HG02970 (cell line): Measurements from ENCODE around the gene CDC7.
"Not testable (repeated sequence)": the region's sequence is repeated elsewhere in the genome, so short reads cannot be mapped to it uniquely, and the experiment has no call there.

ENCODE experiments used
- ATAC-seq: cut with Tn5 transposase; IDR thresholded peaks from one replicate; pipeline ENCODE4 v1.9.1; 2021; ENCODE audit warnings: mild to moderate bottlenecking, moderate library complexity, moderate number of reproducible peaks; ENCODE audit not compliant: unreplicated experiment, low FRiP score

Gene CDC7

DNA sequence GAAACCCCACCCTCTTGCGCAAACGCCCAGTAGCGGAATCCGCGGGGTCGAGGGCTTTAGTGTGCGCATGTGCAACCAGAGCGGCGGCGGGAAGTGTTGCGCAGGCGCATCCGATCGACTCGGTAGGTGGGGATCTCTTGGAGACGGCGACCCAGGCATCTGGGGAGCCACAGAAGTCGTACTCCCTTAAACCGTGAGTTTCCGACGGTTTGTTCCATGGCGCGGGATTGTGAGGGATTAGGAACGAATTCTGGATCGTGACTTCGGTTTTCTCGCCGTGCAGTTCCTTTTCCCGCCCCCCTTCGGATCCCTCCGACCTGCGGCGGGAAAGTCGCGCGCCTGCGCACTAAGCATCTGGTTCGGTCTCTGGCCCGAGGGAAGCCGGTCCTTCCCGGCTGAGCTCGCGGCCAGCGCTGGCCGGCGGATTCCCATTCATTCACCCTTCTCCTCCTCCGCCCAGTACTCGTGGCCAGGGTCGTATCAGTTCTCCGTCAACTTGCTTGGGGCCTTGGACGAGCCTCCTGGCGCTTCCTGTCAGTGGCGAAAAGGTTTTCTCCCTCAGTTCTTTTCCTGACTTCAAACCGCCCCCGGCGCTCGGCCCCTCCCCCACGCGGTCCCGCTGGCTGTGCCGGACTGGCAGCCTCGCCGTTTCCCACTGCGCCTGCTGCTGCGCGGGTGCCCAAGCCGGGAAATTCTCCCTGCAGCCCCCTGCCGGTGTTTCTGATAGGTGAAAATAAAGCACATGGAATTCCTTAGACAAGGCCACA lies at the start of gene CDC7:
CDC7 (plus strand) TSS at position 96 of the 767 bp plus-strand sequence. CDS start 866 bp downstream, outside the sequence.
- peak; percentile 88 for ATAC-seq

DNA sequence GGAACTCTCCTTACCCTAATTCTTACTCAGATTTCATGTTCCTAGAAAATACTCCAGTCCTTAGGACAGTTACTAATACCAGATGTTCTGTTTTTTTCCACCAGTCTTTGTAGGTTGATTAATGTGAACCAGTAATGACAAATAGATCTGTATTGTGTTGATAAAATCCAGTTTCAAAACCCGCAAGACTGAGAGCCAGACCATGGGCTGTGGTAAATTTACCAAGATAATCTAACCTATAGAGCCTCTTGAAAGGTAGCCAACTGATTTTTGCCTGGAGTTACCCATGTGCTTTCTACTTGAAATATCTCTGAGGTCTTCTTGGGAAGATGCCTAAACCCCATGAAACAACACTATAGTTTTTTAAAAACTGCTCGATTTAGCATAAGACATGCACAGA lies 46.5 kb upstream of the CDC7 start:
- no peak for ATAC-seq

DNA sequence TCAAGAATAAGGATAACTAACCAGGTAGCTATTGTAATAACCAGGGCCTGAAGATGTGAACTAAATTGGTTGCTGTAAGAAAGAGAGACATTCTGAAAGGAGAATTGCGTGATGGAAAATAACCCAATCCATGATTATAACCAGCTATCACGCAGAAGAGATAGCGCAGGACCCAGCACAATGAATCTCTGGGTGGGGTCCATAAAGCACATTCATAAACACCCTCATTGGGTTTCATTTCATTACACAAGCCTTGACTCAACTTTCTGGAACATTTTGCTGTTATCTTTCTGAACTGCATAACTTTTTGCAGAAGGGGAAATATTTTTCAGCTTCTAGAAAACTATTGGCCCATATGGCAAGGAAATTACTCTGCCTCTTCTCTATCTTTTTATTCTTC lies 45.3 kb upstream of the CDC7 start:
- no peak for ATAC-seq

DNA sequence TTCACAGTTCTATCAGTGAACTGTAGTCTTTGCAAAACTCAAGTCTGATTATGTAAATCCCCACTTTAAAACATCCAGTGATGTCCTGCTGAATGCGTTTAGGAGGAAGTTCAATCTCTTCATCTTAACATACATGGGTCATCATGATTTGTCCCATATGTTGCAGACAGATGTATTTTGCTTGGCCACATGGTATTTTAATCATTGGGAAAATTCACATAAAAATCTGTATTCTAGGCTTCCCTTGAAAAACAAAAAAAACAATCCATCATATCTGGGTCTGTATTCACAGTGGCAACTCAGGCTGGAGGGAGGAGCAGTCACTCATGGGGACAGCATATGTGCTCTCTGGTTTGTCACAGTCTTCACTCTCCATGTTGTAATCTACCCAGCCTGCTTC lies 44.8 kb upstream of the CDC7 start:
- no peak for ATAC-seq

DNA sequence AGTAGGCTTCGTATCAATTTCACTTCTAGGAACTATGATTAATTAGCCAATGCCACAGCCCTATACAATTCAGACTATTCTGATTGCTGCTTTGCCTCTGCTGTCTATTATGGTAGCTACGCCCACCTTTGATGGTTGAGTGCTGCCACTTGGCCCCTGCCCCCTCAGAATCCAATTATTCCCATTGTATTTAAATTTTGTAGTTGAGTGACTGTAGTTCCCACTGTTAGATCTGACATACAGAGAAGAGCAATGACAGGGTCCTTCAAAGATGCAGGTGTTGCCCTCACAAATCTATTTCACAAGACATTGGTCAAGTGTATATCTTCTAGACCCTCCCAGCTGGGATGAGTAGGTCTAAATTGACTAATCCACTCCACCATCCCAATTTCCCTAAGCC lies 35.3 kb upstream of the CDC7 start:
- ATAC-seq: not testable (repeated sequence)

DNA sequence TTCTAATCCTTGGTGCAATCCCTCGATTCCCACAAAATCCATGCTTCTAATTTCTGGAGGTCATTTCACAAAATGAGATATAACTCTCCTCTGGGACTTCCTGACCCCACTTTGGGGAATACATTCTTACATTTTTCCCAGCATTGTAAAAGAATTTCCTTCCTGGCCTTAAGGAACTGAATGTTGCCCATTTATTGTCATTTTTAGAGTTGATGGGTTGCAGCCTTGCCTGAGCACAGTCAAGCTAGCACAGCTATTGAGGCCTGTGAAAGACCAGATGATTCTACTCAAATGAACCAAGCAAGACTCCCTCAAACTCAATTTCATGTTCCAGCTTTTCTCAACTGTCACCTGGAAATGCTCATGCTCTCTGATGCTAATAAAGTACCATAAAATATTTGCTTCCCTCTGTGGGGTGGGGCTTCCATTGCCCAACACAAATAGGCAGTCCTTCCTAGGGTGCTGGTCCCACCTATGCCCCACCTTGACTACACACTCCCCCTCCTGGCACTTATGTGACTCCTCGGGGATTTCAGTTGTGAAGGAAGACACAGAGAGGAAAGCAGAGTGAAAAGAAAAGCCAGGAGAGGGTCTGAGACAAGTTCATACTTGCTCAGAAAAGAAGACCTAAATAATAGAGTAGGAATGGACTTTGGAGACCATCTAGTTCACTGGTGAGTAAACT lies 24.0 kb upstream of the CDC7 start:
- ATAC-seq: no peak

DNA sequence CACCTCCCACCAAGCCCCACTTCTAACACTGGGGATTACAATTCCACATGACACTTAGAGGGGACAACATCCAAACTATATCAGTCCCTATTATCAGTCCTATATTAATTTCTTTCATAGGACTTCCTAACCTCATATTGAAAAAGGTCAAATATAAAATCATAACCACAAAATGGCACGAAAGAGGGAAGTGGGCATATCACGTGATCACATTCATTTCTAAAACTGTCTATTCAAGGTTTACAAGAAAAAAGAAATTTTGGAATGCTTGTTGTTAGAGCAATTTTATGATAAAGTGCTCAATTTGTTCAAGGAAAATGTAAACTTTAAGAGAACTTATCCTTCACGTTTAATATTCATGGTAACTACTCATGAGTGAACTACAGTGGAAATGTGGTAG lies 13.2 kb upstream of the CDC7 start:
- ATAC-seq: no peak

DNA sequence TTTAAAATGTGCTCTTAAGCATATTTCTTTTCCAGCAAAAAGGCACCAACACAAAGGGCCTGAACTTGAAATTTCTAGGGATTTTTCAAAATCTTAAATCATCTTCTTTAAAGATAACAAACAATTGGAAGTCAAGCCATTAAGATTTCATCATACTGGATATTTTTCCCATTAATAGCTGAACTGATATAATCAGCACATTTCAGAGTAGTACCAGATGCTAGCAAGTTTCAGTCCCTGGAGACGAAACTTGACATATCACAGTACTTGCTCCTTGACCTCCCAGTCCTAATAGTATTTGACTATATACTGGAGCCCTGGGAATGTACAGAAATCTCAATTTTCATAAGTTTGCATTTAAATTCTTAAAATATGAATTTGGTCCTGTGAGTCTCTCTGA lies 10.2 kb upstream of the CDC7 start:
- ATAC-seq: no peak

DNA sequence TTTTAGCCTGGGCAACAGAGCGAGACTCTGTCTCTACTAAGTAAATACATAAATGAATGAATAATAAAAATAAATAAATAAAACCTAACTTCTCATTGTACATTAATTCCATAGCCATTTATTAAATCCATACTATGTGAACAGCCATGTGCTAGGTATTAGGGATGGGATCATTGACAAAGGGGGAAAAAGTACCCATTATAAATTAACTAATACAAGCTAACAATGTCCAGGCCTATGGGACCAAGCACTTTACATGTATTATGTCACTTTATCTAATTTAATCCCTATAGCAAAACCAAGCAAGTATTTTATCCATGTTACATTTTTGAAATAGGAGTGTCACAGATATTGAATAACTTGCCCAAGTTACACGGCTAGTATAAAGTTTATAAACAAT lies 2.6 kb upstream of the CDC7 start:
- ATAC-seq: no peak

DNA sequence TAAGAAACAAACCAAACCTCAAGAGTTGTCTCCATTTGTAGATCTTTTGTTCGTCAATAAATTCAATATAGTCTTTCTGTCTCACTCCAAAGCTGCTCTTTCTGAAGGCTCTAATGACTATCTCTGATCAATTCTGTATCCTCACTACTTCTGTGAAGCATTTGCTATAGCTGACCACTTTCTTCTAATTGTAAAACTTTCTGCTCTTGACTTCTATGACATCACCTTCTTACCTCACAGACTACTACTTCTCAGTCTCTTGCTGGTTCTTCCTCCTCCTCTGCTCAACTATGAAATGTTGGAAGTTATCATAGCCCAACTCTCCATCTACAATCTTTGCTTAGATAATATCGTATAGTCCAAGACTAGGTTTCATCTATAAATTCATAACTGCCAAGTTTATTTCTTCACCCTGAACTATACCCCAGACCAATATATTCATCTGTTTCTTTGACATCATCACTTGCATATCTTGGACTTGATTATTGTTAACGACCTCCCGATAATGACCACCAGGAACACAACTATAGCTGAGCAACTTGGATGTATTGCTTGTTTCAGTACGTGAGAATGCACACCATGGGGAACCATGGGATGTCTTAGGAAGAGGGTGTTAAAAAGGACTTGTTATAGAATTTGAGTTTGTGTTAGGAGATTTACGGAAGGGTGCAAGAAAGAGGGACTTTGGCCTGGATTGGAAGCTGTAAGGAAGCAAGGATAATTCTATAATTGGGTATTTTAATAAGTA lies 2.0 kb upstream of the CDC7 start:
- ATAC-seq: no peak

DNA sequence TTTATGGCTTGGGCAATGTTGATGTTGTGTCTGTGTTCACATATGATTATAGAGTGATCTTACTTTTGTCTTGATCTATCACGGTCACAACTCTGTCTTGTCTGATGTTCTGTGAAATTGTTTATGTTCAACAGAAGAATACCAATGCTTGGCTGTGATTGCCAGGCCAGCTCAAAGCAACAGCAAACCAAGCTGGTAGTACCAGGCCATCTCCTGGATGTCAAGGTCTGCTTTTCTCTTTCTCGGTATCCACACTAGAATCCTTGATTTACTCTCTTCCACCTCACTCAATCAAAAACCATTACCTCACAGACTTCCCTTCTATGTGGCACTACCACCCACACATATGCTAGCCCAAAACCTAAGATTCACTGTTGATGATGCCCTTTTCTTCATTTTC lies 1.3 kb upstream of the CDC7 start:
- no peak for ATAC-seq

DNA sequence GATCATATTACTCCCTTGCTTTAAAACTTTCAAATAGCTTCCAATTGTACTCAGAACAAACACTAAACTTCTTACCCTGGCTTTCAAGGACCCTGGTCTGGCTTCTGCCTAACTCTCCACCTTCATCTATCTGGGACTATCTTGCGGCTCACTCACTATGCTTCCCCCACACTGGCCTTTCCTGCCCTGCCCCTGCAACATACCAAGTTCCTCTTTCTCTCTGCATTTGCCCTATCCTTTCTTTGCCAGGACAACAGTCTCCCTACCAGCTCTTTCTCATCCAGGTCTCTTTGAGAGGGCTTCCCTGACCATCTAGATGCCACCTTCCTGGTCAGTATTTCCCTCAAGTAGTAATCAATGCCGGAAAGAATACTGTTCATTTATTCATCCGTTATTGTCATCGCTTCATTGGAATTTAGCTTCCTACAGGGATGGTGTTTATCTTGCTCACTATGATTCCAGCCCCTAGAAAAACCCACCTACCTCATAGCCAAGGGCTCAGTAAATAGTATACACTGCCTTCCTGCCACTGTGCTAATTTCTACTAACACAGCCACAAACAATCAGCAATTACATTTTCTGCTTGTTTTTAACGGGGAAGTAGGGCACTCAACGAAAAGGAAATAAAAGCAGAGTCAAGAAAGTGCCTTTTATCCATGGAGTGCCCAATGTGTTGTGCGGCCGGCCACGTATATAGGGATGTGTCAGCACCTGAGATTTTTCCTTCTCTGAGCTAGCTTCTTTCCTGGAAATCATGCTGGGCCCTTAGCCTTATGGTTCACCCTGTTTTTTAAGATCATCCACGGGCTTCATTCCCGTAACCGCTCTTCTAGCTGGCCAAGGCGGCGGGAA lies 521 bp upstream of the CDC7 start:
- ATAC-seq: no peak

DNA sequence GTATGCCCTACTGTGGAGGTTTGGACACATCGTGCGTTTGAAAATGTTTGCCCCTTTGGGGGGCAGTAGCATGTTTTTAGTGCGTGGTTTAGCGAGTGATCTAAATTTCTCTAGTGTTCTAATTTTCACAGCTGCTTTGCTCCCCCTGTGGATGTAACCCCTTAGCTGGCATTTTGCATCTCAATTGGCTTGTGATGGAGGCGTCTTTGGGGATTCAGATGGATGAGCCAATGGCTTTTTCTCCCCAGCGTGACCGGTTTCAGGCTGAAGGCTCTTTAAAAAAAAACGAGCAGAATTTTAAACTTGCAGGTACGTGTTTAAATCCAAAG lies 836 bp downstream of the CDC7 start:
- ATAC-seq: peak; percentile 4

DNA sequence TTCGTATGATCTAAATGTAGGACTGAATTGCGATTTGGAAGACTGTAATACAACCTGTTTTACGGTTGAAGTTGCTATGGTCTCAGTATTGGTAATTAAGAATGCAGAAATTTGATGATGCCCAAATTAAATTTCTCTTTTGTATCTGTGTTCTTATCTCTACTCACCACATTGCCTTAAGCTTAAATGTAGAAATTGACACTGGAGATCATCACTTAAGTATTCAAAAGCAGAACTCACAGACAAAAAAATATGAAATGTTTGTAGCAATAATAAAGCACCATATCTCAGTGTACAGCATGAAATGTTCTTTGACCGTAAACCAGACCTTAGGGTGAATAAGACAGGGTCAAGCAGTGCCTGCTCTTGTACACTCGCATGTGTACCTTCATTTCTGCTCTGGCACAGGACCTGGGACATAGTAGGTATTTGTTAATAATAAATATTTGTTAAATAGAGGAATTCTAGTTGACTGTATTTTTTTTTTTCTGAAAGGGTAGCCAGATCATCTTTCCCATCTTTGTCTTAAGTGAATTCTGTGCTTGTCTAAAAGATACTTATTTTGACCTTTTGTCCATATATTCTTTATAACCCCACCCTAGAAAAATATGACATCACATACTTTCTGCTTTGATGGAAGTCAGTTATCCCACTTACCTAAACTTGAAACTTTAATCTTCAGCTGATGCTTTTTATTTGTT lies 1.5 kb downstream of the CDC7 start:
- no peak for ATAC-seq

DNA sequence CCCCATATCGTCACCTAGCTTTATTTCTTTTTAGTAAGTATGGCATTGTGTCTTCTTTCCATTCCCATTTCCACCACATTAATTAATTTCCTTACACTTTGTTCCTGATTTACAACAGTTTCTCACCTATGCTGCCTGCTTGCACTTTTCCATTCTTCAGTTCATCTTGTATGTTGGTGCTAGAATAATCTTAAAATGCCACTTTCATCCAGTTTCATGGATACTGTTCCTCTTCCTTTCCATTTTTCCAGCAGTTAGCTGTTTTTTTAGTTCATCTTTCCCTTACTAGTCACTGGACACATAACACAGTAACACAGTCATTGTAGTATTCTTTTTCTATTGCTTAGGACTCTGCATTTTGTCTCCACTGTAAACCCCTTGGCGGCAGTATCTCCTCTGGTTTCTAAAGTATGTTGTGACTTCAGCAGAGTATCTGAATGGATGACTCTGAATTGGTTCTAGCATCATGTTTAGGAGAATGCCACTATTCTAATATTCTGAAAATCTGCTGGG lies 2.1 kb downstream of the CDC7 start:
- ATAC-seq: no peak

DNA sequence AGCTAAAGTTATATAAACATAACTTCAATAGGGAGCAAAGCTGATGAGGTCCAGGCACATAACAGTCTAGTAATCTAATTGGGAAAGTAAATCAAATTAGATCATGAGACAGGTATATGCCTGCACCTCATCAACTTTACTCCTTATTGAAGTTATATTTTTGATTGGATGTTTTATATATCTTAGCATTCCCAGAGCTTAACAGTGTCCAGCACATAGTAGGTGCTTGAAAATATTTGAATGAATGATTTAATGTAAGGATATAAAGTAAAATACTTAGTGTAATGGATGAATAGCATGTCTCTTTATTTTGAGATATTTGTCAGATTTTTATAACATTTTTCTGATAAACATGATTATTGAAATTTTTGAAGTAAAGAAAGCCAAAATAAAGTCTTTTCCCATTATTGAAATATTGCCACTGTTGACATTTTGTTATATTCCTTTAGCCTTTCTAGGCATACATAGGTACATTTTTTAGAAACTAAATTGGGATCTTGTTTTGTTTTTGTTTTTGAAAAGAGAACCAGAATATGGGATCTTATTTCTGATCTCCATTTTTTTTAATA lies 2.8 kb downstream of the CDC7 start:
- ATAC-seq: no peak

DNA sequence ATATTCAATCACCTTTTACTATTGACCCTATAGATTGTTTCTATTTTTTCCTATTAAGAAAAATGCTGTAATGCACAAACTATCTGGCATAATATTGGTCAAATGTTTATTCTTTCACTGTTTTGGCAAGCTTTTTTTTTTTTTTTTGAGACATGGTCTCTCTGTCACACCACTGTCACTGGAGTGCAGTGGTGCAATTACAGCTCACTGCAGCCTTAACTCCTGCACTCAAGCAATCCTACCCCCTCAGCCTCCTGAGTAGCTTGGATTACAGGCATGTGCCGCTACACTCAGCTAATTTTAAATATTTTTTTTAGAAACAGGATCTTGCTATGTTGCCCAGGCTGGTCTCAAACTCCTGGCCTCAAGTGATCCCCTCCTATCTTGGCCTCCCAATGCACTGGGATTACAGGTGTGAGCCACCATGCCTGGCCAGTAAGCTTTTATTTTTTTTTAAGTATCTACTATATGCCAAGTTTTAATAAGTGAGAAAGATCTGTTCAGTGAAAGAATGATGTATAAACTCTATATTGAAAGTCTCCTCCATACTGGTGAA lies 3.4 kb downstream of the CDC7 start:
- ATAC-seq: no peak

DNA sequence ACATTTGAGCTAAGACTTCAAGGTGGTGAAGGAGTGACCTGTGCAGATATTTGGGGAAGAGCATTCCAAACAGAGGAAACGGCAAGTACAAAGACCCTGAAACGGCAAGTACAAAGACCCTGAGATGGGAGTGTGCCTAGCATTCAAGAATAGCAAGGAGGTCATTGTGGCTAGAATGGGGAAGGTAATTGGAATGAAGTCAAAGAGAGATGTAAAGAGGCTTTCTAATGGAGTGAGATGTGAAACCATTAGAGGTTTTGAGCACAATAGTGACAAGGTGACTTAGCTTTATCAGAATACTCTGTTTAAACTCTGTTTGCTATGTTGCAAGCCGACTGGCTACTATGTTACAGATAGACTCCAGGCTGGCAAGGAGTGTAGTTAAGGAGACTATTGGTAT lies 4.4 kb downstream of the CDC7 start:
- no peak for ATAC-seq

DNA sequence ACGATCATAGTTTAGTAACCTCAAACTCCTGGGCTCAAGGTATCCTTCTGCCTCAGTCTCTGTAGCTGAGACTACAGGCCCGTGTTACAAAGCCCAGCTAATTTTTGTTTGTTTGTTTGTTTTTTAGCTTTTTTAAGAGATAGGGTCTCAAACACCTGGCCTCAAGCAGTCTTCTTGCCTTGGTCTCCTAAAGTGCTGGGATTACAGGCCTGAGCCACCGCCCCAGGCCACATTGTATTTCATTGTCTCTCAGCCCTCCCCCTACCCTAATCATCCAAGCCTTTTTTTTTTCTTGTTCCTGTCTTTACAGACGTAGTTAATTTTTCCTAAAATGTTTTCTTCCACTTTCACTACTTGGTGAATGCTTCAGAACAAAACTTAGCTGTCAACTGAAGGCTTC lies 5.4 kb downstream of the CDC7 start:
- ATAC-seq: no peak
